ENCODE data around the gene OPCML.

DNA sequence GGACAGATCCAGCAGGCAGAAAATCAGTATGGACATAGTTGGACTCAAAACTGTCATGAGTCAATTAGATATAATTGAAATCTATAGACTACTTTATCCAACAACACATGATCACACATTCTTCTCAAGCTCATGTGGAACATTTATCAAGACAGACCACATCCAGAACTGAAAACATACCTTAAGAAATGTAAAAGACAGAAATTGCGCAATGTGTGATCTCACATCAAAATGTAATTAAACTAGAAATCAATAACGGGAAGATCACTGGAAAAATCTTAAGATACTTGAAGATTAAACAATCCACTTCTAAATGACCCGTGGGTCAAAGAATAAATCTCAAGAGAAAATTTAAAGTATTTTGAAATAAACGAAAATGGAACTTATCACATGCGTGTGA lies 435.3 kb downstream of the OPCML start:
- TF ChIP-seq, protein P1, sequence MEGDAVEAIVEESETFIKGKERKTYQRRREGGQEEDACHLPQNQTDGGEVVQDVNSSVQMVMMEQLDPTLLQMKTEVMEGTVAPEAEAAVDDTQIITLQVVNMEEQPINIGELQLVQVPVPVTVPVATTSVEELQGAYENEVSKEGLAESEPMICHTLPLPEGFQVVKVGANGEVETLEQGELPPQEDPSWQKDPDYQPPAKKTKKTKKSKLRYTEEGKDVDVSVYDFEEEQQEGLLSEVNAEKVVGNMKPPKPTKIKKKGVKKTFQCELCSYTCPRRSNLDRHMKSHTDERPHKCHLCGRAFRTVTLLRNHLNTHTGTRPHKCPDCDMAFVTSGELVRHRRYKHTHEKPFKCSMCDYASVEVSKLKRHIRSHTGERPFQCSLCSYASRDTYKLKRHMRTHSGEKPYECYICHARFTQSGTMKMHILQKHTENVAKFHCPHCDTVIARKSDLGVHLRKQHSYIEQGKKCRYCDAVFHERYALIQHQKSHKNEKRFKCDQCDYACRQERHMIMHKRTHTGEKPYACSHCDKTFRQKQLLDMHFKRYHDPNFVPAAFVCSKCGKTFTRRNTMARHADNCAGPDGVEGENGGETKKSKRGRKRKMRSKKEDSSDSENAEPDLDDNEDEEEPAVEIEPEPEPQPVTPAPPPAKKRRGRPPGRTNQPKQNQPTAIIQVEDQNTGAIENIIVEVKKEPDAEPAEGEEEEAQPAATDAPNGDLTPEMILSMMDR (IDR thresholded peaks at IDR 0.05): no peak
- TF ChIP-seq POLR2AphosphoS5 (IDR thresholded peaks at IDR 0.05; ENCODE audit: low read depth, low read length) (no peak), SIN3A (IDR thresholded peaks at IDR 0.05; ENCODE audit: borderline replicate concordance, insufficient read depth, low read depth, low read length) (no peak), TCF7L2 (IDR thresholded peaks at IDR 0.05; ENCODE audit: low read depth, low read length) (no peak)
- TF ChIP-seq, protein P2, sequence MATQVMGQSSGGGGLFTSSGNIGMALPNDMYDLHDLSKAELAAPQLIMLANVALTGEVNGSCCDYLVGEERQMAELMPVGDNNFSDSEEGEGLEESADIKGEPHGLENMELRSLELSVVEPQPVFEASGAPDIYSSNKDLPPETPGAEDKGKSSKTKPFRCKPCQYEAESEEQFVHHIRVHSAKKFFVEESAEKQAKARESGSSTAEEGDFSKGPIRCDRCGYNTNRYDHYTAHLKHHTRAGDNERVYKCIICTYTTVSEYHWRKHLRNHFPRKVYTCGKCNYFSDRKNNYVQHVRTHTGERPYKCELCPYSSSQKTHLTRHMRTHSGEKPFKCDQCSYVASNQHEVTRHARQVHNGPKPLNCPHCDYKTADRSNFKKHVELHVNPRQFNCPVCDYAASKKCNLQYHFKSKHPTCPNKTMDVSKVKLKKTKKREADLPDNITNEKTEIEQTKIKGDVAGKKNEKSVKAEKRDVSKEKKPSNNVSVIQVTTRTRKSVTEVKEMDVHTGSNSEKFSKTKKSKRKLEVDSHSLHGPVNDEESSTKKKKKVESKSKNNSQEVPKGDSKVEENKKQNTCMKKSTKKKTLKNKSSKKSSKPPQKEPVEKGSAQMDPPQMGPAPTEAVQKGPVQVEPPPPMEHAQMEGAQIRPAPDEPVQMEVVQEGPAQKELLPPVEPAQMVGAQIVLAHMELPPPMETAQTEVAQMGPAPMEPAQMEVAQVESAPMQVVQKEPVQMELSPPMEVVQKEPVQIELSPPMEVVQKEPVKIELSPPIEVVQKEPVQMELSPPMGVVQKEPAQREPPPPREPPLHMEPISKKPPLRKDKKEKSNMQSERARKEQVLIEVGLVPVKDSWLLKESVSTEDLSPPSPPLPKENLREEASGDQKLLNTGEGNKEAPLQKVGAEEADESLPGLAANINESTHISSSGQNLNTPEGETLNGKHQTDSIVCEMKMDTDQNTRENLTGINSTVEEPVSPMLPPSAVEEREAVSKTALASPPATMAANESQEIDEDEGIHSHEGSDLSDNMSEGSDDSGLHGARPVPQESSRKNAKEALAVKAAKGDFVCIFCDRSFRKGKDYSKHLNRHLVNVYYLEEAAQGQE (IDR thresholded peaks at IDR 0.05; ENCODE audit: insufficient read depth in 1 of 2, low read depth in 2 of 2, low read length in 1 of 2): no peak
